ENCODE data around the gene VPS26C.

GRCh38 chr21:37292941-37293340, 25.8 kb upstream of the VPS26C start:
- TF ChIP-seq POLR2A (IDR thresholded peaks at IDR 0.05) (no peak), CTCF (IDR thresholded peaks at IDR 0.05) (no peak)
